HG03571 (cell line): ENCODE measurements around the gene ACSM6.
"Not testable (repeated sequence)": the region's sequence is repeated elsewhere in the genome, so short reads cannot be mapped to it uniquely, and the experiment has no call there.

Source experiments
- ATAC-seq: cut with Tn5 transposase; IDR thresholded peaks from one replicate; pipeline ENCODE4 v1.9.1; 2021; ENCODE audit not compliant: unreplicated experiment

Gene ACSM6, protein sequence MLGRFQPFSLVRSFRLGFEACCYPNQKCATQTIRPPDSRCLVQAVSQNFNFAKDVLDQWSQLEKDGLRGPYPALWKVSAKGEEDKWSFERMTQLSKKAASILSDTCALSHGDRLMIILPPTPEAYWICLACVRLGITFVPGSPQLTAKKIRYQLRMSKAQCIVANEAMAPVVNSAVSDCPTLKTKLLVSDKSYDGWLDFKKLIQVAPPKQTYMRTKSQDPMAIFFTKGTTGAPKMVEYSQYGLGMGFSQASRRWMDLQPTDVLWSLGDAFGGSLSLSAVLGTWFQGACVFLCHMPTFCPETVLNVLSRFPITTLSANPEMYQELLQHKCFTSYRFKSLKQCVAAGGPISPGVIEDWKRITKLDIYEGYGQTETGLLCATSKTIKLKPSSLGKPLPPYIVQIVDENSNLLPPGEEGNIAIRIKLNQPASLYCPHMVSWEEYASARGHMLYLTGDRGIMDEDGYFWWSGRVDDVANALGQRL

DNA sequence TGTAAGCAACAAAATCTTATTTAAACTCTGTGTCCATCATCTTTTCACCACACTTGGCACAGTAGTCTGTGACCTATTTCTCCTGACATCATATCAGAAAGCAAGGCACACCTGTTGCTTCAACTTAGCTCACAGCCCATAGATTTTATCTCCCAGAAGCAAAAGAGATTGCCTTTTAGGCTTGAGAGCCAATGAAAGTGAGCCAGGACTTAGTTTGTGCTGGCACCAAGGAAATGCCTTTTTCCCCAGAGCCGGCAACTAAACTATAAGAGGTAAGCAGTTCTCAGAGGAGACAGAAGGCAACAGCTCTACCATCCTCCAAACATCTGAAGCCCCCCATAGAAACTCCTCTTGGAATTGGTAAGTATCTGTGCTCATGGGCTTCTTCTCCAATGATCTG, at the start of gene ACSM6:
Gene ACSM6 (plus strand): TSS at position 295 of the 400 bp plus-strand sequence. CDS start 248 bp downstream, outside the sequence.
- no peak for ATAC-seq

DNA sequence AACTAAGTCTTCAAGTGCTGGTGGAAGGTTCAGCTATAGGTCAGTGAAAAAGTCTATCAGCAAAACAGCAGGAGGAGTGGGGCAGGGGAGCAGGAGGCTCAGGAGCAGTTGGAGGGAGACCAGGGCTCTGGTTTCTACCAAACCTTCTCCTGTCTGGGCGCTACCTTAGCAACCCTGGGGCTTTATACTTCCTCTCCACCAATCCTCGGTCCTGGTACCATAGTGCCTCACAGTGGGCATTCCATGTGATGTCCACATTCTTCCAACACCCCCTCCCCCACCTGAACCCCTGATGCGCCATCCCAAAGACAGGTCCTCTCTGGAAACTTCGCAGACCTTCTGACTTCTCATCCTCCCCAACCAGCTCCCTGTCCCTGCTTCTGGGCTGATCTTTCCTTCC, 25.3 kb upstream of the ACSM6 start:
- no peak for ATAC-seq

DNA sequence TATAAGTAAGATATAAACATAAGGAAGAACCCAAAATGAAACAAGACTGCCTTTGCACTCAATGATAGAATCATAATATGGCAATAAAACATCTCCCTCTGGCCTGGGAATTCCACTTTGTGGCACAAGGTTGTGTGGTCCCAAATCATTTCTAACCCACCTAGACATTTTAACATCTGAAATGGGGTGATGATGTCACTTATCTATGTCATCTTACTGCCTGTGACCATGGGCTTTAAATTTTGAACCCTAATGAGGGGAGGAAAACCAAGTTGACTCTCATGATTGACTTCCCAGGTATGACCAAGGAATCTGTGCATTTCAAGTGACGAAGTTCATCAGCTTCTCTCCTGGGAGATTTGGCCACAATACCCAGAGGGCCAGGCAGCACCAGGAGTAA, 24.5 kb upstream of the ACSM6 start:
- ATAC-seq = no peak

DNA sequence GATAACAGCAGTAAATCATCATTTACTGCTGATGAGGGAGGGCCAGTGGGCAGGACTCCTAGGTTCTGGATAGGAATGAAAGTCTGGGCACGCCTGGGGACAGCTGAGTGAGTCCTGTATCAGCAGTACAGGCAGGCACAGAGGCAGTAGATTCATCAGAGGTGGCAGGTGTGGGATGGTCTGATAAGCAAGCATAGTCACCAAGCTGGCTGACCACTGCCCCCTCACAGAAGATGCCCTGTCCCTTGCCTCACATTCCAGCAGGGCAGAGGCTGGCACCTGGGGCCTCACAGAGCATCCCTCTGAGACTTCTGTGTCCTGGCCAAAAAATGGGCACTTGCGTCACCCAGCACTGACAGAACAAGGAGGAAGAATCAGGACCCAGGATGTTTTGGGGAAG, 23.2 kb upstream of the ACSM6 start:
- ATAC-seq = no peak

DNA sequence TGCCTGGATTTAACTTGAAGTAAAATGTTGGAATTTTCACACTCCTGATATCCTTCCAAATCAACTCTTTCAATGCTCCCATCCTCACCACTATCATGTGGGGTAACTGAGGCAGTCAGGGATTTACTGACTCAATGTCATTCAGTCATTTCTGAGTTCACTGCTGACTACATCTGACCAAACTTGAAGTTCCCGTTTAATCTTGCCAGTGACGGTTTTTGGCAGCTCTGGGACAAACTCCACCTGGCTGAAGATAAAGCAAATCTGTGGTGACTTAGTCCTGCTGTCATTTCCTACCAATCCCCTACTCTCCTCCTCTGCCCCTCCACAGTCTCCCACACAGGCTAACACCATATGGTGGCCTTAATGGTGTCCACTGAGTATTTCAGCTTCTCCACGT, 22.7 kb upstream of the ACSM6 start:
- no peak for ATAC-seq

DNA sequence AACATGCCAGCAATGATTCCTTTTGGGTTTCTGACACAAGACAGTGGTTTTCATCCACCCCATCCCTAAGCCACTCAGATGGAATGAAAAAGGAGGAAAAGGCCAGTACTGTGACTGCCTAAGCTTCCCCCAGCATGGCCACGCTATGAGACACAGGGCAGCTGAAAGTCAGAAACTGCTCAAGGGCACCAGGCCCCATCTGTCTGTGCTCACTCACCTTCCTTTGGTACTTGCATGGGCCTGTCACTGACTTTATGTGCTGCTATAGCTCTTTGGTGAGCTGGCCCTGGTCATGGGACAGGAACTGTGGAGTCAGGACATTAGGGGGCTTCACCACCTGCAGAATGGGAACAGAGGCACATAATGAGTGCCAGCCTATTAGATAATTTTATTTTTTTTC, 21.2 kb upstream of the ACSM6 start:
- ATAC-seq = no peak

DNA sequence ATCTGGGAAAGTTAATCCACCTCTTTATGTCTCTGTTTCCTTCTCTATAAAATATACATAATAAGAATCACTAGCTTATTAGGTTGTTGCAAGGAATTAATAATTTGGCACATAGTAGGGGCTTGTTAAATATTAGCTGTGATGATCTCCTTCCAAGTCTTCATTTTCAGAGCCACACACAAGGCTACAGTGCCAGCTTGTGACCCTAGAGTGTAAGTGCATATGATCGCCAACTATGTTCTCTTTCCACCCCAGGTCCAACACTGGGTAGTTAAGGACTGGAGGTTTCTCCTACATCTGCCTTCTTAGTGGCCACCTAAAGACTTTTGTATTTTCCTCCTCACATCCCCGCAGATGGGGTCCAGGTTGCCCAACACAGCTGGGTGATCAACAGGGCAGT, 17.9 kb upstream of the ACSM6 start:
- no peak for ATAC-seq

DNA sequence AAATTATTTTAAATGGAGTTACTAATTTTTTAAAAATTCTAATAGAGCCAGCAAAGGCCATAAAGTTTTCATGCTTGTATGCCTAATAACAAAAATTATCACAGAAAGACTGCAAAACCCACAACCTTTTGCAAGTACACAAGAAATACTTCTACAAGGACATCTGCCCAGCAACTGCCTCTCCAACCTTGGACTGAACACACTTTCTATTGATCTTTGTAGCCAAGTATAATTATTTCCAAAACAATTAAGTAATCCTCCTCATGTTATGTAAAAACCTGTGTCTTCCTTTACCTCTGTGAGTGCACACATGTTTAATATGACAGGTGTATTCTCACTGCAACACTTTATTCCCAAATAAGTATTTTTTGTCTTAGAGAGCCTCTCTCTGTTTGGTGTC, 16.6 kb upstream of the ACSM6 start:
- no peak for ATAC-seq

DNA sequence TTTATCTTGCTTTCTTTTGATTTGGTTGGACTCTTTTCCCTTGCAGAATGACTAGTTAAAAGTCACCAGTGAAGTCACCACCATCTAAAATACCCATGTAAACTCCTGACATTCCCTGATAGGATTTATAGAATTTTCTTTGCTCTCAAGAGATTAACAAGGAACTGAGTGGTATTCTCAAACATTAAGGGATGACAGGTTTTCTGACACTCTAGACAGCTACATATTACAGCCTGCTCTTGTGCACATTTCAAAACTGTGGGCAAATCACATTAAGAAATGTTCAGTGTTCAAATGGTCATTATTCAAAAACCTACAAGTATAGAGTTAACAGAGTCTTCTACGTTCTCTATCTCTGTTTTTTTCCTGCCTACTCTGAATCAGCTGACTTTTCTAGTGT, 15.8 kb upstream of the ACSM6 start:
- no peak for ATAC-seq

DNA sequence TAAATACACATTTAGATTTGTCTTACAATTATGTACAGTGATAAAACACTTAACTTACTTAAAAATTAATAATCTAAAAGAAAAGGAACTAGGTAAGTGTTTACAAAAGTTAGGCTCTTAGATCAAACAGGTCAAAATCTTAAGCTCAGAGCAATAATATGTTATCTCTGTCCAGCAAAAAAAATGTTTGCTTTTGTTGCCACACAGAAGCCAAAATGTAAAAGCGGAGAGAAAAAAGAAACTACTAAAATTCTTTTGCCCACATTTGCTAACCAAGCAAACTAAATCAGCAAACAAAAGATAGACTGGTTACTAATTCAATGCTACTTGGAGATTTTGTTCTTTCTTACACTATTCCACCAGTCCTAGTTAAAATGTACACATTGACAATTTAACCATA, 15.2 kb upstream of the ACSM6 start:
- no peak for ATAC-seq

DNA sequence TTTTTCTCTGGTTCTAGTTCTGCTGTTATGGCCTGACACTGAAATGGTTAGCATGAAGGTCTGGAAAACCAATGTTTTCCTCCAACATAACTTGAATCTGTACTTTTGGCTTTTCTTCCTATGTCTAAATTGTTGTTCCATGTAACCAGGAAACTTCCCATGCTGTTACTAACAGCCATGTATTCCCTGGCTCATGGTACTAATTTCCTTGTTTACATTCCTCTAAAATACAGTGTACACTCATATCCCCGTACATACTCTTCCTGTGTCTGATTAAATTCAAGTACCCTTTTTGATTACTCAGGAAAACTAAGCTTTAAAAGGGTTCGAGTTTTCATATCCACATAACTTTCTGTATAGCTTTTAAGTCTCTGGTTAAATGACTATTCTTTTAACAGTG, 12.3 kb upstream of the ACSM6 start:
- ATAC-seq = no peak

DNA sequence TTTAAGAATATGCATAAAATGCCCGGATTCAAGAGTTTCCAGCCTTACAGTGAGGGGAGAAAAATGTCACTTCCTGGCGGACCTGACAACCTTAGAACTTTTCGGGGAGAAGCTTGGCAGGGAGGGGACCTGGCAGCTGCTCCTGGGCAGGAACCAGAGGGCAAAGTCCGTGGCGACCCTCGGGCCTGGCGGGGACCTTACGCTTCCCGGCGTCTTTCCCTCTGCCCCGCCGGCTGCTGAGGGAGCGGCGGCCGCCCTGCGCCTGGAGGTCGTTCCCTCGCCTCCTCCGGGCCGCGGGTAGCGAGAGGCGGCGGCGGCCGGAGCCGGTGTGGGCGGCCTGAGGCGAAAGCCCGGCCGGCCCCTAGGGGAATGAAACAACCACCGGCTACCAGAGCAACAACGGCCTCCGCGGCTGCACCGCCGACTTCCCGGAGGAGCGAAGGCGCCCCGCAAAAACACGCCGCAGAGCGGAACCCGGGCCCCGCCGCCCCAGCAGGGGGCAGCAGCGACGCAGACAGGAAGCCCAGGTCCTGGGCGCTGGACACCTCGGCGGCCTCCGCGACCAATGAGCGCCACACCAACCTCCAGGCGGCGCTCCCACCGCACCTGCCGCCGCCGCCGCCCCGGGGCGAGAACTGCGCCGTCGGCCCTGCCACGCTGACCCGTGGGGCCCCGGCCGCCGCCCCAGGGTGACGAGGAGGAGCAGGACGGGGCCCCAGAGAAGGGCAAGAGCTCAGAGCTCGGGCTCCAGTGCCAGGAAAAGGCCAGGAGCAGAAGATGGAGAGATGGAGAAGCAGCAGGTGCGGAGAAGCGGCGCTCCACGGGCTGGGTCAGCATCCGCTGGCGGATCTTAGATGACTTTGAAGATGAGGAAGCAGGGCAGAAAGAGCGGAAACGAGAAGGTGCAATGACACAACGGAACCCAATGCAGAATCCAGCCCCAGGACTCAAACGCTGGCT, 10.5 kb upstream of the ACSM6 start:
- ATAC-seq = peak; percentile 97

DNA sequence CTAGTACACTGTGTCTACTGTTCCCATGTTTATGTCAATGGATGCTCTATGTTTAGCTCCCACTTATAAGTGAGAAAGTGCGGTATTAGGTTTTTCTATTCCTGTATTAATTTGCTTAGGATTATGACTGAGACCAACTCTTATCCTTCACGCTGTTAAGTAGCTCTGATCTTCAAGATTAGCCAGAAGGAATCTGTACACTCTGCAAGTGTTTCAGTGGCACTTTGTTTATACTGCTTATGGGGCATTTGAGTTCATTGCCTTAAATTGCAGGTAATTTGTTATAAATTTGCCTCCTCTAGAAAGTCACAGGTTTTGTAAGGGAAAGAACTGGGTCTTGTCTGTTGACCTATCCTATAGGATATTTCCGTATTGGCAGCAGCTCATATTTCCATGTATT, 6.4 kb upstream of the ACSM6 start:
- no peak for ATAC-seq

DNA sequence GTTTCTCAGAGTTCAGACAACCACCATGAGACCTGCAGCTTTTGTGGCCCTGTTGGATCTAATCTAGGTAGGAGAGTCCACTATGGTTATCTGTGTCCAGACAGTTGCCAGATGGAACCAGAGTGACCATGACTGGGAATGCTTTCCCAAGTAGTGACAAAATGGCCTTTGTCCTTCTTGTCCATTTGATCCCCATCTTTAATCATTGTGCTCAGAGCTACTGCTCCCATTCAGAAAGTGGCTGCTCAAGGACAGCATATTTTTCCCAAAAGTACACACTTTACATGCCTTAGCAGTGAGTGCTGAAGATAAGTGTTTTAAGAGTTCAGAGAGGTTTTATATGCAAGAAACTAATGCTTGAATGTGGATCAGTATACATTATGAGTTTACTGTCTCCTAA, 5.4 kb upstream of the ACSM6 start:
- no peak for ATAC-seq

DNA sequence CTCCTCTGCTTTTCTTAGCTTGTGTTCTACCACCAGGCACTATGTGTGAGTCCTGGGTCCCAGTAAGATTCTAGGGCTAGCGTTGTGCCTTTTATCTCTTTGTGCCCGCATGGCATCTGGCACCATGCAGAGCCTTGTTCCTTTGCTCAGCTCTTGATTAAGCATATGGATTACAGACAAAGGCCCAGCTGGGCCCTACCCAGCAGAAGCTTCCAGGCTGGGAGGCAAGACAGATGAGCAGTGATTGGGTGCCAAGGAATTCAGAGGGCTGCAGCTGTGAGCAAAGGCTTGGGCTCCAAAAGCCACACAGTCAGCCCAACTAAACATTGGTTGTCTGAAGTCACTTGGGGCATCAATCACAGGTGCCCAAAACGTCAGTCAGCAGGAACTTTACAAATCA, 2.0 kb downstream of the ACSM6 start:
- ATAC-seq = no peak

DNA sequence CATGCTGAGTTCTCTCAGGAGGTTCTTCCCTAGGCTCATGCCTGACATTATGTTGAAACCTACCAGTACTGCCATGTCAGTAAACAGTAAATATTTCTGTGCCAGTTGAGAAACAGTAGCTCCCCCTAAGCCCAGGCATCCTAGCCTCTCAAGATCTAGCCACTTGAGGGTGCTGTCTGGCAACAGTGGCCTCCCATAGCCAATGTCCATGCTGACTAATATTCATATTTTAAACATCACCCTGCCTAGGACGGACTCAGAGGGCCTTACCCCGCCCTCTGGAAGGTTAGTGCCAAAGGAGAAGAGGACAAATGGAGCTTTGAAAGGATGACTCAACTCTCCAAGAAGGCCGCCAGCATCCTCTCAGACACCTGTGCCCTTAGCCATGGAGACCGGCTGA, 7.7 kb downstream of the ACSM6 start:
- no peak for ATAC-seq

DNA sequence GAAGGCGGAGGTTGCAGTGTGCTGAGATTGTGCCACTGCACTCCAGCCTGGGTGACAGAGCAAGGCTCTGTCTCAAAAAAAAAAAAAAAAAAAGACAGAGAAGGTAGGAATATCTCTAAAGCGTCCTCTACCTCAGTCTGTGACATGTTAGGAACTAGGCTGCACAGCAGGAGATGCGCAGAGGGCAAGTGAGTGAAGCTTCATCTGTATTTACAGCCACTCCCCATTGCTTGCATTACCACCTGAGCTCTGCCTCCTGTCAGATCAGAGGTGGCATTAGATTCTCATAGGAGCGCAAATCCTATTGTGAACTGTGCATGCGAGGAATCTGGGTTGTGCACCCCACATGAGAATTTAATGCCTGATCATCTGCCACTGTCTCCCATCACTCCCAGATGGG, 8.8 kb downstream of the ACSM6 start:
- ATAC-seq = not testable (repeated sequence)

DNA sequence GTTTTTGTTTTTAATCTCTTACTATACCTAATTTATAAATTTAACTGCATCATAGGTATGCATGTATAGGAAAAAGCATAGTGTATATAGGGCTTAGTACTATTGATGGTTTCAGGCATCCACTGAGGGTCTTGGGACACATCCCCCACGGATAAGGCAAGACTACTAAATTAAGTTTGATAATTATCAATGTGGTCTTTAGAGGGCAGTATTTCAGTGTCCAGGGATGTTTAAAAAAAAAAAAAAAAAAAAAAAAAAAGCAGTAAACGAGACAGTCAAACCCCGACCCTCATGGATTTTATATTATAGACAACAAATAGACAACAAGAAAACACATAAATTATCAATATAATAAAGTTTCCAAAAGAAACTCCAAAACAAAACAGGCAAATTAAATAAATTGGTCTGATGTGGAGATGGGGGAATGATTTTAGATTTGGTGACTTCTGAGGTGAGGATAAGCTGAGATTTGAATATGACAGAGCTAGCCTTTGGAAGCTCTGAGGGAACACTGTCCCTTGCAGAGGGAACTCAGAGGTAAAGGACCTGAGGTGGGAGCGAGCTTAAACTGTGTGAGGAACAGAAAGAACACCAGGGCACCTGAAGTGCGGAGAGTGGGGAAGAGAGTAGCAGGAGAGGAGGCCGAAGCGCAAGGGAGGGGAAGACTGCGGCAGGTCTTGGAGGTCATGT, 14.8 kb downstream of the ACSM6 start:
- no peak for ATAC-seq

DNA sequence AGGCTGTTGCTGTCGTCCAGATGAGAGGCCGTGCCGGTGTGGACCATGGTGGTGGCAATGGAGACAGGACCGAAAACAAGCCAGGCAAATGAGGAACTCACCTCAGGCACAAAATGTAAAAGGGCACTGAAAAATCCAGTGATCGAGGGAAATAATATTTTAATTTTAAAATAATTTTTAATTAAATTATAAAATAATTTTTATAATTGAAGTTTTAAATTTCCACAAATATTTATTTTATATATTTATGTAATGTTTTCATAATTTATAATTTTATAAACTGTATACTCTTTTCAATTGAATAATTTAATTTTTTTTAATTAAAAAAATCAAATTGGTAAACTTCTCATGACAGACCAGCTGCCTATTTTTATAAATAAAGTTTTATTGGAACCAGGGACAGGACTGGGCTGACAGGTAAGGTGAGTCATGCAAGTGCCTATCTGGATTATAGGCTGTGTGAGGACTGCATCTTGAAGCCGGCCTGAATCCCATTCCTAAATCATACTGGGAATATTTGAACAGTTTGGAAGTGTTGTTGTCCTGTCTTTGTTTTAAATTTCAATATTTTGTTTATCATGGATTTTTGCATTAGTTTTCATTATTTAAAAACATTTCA, 15.6 kb downstream of the ACSM6 start:
- no peak for ATAC-seq

DNA sequence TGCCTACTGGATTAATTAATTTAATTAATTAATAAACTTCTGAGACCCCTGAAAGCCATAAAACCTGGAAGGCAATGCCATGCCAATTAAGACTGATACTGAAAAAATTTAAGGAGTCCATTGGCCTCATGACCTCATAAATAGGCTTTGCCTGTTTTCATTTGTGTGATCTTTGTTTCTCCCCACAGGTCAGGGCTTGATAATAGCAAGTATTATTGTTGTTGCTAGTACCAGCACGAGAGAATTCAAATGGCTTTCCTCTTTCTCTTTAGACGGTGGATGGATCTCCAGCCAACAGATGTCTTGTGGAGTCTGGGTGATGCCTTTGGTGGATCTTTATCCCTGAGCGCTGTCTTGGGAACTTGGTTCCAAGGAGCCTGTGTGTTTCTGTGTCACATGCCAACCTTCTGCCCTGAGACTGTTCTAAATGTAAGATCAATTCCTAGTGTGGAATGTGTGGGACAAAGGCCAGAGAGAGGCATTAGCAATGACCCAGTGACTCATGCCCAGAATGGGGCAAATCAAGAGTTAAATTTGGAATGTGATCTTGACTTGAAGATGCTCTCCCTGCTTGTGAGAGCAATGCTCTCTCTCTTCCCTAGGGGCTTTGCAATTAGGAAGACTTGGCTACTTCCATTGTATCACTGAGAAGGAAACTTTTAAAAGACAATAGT, 17.7 kb downstream of the ACSM6 start:
- no peak for ATAC-seq
